IPS-15b (cell line): ENCODE data around the gene MRGPRD.
"Not testable (repeated sequence)": the region's sequence is repeated elsewhere in the genome, so short reads cannot be mapped to it uniquely, and the experiment has no call there.

ENCODE experiments used
- H3K27me3 ChIP-seq: one replicate; pipeline ENCODE4 v1.6.1; 2013; ENCODE audit warnings: low read length; ENCODE audit not compliant: control insufficient read depth, insufficient read depth
- H3K36me3 ChIP-seq: one replicate; pipeline ENCODE4 v1.6.1; 2013; ENCODE audit warnings: low read length; ENCODE audit not compliant: control insufficient read depth, insufficient read depth
- H3K4me1 ChIP-seq: one replicate; pipeline ENCODE4 v1.6.1; 2013; ENCODE audit warnings: mild to moderate bottlenecking, low read length; ENCODE audit not compliant: control insufficient read depth, insufficient read depth
- H3K4me3 ChIP-seq: one replicate; pipeline ENCODE4 v1.5.1; 2013; ENCODE audit warnings: low read depth, low read length
- H3K9ac ChIP-seq: one replicate; pipeline ENCODE4 v1.6.1; 2013; ENCODE audit warnings: low read depth, mild to moderate bottlenecking, low read length
- H3K9me3 ChIP-seq: one replicate; pipeline ENCODE4 v1.6.1; 2013; ENCODE audit warnings: mild to moderate bottlenecking, low read length; ENCODE audit not compliant: control insufficient read depth, insufficient read depth

Gene MRGPRD

DNA sequence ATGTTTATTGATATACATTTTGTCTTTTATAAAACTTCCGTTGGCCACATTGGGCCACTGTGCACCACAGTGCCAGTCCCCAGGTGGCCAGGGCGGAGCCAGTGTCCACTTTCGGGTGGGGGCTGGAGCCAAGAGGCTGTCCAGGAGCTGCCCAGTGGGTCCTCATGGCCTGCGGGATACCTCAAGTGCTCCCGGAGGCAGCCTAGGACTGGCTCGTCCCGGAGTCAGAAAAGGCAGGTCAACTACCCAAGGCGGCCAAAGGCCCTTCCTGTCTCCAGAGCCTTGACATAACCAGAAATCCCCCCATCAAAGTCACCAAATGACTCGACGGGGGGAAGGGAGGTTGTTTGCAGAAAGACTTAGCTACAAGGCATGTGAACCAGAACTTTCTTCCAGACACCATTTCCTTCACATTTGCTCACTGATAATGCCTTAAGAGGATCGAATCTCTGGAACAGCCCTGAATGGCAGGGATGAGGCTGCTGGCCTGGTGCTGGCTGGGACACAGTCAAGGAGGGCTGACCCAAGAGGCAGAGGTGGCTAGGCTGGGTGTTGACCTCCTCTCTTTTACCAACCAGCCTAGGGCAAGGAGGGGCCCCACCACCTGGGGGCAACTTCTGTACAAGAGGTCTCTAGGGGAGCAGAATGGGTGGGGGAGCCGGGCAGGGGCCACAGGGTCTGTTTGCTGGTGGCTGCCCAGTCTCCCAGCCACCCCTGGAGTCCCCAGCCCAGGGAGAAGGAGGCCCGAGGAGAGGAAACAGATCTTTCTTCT, 23.8 kb upstream of the MRGPRD start:
- no peaks in the 10 kb centered on the region for H3K27me3 ChIP-seq
- H3K36me3 ChIP-seq, result peaks cover 17% of the 10 kb centered on the region
- H3K4me3 ChIP-seq, result no peak overlapping the region
- H3K9me3 ChIP-seq, result no peaks in the 10 kb centered on the region
- H3K9ac ChIP-seq, result no peak overlapping the region
- H3K4me1 ChIP-seq, result peaks cover 5% of the 10 kb centered on the region

DNA sequence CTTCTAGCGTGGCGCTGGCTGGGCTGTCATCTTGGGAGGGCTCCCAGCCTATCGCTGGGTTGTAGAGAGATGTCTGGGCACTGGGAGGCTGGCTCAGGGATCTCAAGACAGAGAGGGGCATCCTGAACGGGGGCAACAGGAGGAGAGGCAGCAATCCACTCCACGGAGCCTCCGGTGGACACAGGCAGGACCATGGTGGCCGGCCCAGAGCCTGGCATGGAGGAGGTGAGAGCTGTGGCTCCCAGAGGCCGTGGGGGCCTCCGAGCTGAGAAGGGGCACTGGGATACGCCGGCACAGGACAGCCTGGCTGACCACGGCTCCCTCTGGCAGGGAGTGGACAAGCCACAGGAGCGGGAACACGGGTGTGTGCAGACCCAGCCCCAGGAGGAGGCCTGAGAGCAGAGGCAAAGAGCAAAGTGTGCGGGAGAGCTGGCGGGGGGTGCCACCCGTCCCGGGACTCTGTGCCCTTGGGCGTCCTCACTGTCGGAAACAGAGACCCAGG, 23.1 kb upstream of the MRGPRD start:
- H3K9ac ChIP-seq, result no peak overlapping the region
- H3K4me3 ChIP-seq, result no peak overlapping the region
- H3K27me3 ChIP-seq, result no peaks in the 10 kb centered on the region
- H3K36me3 ChIP-seq, result peaks cover 17% of the 10 kb centered on the region
- no peaks in the 10 kb centered on the region for H3K9me3 ChIP-seq
- peaks cover 3% of the 10 kb centered on the region for H3K4me1 ChIP-seq

DNA sequence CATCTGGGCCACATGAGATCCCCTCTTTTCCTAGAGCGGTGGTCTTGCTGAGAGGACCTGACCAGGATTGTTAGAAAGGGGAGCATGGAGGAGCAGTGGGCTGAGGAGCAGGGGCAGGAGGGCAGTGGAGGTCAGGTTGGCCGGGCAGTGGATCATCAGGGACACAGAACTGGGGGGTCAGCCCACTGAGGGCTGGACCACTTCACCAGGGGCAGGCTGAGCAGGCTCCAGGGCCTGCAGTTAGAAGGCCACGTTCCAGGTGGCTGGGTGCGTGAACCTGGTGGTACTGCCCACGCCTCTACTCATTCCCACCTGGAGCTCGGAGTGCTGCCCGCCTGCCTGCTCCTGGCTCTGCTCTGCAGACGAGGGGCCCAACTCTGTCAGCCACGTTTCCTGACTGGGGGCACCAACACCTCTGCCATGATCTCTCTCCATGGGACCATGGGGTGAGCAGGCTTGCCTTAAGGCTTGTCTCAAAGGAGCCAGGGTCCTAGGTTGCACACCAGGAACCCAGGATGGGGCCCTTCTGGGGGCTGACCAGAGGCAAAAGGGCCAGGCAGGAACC, 22.6 kb upstream of the MRGPRD start:
- peaks cover 15% of the 10 kb centered on the region for H3K36me3 ChIP-seq
- no peaks in the 10 kb centered on the region for H3K9me3 ChIP-seq
- no peak overlapping the region for H3K9ac ChIP-seq
- no peak overlapping the region for H3K4me3 ChIP-seq
- peaks cover 3% of the 10 kb centered on the region for H3K4me1 ChIP-seq
- no peaks in the 10 kb centered on the region for H3K27me3 ChIP-seq

DNA sequence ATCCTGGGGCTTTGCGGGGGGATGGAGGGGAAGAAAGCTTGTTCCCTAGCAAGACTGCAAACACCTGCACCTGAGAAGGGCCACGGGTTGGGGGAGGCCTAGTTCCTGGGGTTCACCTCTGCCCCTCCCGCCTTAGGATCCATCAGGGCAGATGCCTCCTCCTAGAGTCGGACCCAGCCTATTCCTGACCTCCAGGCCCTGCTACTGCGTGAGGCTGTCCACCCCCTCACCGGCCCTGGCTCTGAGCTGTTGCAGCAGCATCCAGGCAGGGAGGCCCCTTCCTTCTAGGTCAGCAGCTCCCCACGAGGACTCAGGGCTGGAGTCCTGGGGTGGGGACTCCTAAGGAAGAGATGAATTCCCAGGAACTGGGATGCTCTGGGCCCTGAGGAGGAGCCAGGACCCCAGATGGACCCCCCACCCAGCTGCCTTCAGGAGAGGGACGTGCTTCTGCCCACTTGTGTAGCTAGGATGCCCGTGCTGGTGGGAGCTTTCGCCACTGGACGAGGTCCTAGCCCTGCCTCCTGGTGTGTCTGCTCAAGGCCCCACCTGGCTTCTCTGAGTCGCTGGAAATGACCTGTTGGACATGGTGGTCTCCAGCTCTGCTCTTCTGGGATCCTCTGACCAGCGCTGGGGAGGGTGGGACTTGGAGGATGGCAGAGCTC, 21.9 kb upstream of the MRGPRD start:
- H3K27me3 ChIP-seq, result no peaks in the 10 kb centered on the region
- H3K9me3 ChIP-seq, result no peaks in the 10 kb centered on the region
- H3K36me3 ChIP-seq, result peaks cover 10% of the 10 kb centered on the region
- no peaks in the 10 kb centered on the region for H3K4me1 ChIP-seq
- no peak overlapping the region for H3K4me3 ChIP-seq
- H3K9ac ChIP-seq, result no peak overlapping the region

DNA sequence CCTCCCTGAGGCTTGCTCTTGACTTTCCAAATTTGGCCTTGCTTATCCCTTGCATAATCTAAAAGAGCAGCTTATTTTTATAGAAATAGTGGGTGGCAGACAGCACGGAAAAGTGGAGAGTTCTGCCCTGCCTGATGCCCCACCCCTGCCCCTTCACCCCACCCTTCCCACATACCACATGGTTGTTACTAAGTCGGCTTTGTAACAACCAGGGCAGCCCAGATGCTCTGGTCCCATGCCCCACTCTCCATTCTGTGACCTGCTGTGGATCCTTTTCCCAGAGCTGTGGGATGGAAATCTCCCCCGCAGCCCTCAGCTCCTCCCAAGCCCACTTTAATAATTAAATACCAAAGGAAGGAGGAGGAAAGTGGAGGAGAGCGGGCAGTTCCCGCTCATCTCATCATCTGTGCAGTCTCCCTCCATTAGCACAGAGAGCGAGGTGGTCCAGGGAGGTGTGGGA, 21.4 kb upstream of the MRGPRD start:
- no peak overlapping the region for H3K9ac ChIP-seq
- H3K27me3 ChIP-seq, result no peaks in the 10 kb centered on the region
- no peak overlapping the region for H3K4me3 ChIP-seq
- H3K36me3 ChIP-seq, result peaks cover 10% of the 10 kb centered on the region
- no peaks in the 10 kb centered on the region for H3K9me3 ChIP-seq
- no peaks in the 10 kb centered on the region for H3K4me1 ChIP-seq

DNA sequence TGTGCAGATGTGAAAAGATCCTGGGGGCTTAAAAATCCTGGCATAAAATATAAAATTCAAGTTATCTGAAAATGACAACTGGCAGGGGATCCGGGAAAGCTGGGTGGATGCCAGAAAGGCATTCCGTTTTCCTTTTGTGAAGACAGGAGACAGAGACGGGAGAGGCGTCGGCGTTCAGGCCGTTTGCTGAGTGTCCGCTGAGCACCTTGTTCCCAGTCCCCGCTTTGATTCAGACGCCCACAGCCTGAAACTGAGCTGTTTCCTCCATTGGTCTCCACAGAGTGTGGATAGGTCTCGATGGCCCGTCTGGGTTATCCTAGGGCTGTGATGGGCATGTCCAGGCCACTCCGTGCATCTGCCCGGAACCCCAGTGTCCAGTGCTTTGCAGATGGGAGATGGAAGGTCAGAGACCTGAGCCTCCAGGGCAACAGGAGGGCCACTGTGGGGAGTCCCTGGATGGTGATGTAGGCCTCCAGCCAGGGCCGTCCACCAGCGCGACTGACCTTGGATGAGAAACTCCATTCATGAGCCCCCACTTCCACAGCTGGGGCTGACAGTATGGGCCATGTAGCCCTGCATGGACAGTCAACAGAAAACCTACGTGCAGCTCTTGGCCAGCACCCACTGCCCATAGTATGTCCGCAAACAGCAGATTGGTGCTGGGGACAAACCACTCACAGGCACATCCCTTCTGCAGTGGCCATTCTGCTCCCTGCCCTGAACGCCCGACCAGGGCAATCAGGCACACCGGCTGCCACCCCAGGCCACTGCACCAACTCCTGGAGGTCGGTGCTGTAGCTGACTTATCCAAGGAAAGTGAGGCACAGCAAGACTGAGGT, 20.7 kb upstream of the MRGPRD start:
- no peak overlapping the region for H3K9ac ChIP-seq
- no peaks in the 10 kb centered on the region for H3K4me1 ChIP-seq
- no peaks in the 10 kb centered on the region for H3K9me3 ChIP-seq
- no peaks in the 10 kb centered on the region for H3K27me3 ChIP-seq
- H3K36me3 ChIP-seq, result peaks cover 10% of the 10 kb centered on the region
- H3K4me3 ChIP-seq, result no peak overlapping the region

DNA sequence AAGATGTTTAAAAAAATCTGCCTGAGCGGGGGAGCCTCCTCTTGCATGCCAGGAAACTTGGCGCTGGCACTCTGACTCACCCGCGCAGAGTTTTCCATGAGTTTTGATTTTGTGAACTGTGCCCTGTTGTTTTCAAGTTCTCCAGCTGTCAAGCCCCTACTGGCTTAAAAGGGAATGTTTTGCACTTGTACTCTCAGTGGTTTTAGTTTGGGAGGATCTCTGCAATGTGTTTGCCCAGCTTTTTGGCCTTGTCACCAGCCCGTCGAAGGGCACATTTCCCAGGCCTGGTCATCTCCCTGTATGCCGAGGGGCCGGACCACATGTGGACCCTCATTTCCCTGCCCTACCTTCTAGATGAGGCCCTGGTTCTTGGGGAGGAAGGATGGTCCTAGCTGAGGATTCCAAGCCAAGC, 20.1 kb upstream of the MRGPRD start:
- Histone ChIP-seq H3K4me1 (no peaks in the 10 kb centered on the region), H3K36me3 (peaks cover 10% of the 10 kb centered on the region), H3K27me3 (no peaks in the 10 kb centered on the region)

DNA sequence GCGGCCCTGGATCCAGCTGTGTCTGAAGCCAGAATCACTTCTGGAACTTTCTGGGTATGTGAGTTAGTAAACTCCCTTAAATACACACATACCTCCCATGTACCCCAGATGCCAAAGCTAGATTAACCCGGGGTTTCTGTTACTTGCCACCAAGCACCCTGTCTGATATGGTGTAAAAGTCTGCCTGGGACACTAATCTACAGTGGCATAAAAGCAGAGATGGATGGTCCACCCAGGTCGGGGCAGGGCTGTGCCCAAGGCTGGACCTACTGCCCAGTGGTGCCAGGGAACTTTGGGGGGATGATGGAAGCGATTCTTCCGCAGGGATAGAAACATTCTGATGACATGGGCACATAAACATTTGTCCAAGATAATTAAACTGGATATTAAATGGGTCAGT, 19.6 kb upstream of the MRGPRD start:
- Histone ChIP-seq H3K36me3 (peaks cover 9% of the 10 kb centered on the region), H3K27me3 (no peaks in the 10 kb centered on the region), H3K4me1 (no peaks in the 10 kb centered on the region), H3K9ac (no peak overlapping the region), H3K4me3 (no peak overlapping the region), H3K9me3 (no peaks in the 10 kb centered on the region)

More for the DNA sequence above, 20.1 kb upstream of the MRGPRD start:
- H3K4me3 ChIP-seq, result no peak overlapping the region
- H3K9me3 ChIP-seq, result no peaks in the 10 kb centered on the region
- no peak overlapping the region for H3K9ac ChIP-seq

DNA sequence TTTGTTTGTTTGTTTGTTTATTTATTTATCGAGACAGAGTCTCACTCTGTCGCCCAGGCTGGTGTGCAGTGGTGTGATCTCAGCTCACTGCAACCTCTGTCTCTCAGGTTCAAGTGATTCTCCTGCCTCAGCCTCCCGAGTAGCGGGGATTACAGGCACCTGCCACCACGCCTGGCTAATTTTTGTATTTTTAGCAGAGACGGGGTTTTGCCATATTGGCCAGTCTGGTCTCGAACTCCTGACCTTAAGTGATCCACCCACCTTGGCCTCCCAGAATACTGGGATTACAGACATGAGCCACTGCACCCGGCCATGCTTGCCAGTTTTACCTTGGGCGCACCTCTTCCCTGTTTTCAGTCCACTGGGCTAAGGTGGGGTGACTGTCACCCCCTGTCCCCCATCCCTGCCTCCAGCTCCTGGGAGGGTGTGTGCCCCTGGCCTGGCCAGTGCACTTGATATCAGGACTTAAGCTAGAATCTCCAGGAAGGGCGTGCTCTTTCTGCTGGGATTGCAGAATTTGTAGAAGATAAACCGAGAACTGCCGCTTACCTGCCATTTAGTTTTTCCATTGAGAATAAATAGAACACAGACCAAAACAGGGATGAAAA, 19.1 kb upstream of the MRGPRD start:
- H3K36me3 ChIP-seq, H3K4me3 ChIP-seq, H3K4me1 ChIP-seq, H3K9ac ChIP-seq, H3K27me3 ChIP-seq, H3K9me3 ChIP-seq: not testable (repeated sequence)

DNA sequence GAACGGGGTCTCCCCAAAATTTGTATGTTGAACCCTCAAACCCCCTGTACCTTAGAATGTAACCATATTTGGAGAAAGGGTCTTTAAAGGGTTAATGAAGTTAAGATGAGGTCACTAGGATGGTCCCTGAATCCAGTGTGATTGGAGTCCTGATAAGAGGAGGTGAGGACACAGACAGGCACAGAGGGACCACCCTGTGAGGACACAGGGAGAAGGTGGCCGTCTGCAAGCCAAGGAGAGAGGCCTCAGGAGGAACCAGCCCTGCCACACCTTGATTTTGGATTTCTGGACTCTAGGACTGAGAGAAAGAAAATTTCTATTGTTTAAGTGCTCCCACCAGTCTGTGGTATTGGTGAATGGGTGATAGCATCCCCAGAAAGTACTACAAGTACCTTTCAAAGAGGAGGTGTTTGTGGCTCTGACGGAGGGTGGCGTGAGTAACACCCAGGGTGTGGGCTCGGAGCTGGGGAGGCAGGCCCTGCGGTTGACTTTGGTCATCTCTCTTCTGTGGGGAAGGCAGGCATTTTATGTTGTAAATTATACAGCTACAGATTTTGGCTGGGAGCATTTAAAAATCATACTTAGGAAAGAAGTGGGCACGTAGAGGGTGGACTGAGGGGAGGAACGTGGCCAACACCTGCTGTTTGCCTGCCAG, 18.4 kb upstream of the MRGPRD start:
- no peaks in the 10 kb centered on the region for H3K4me1 ChIP-seq
- no peaks in the 10 kb centered on the region for H3K27me3 ChIP-seq
- no peak overlapping the region for H3K4me3 ChIP-seq
- no peaks in the 10 kb centered on the region for H3K9me3 ChIP-seq
- no peaks in the 10 kb centered on the region for H3K36me3 ChIP-seq
- H3K9ac ChIP-seq, result no peak overlapping the region
